ENCODE measurements around the gene THEM4.

- no peak for TF ChIP-seq GATA2 (IDR thresholded peaks at IDR 0.05; ENCODE audit: low read depth, low read length)
- no peak for TF ChIP-seq GATA3 (IDR thresholded peaks at IDR 0.05; ENCODE audit: low read depth, low read length)
Observed at GRCh38 chr1:151846686-151847237, 62.5 kb downstream of the THEM4 start.
